NCI-H2081 treated with DMSO at 0.1 percent for 48 hours (cell line): ENCODE data around the gene UNC5CL.

Source experiments
- DNase-seq: peaks from one replicate; lab custom pipeline; 2025; lab: John Stamatoyannopoulos, UW

The UNC5CL gene

GRCh38 chr6:41039060-41039998 is at the start of gene UNC5CL:
Gene UNC5CL, minus strand, starts transcription at chr6:41039221. Its CDS starts 4,147 bp downstream, at chr6:41035074.
- DNase-seq = no peak

- no peak for DNase-seq
Measured at GRCh38 chr6:41088451-41088850, 49.4 kb upstream of the UNC5CL start.

- no peak for DNase-seq
Measured at GRCh38 chr6:41085182-41085581, 46.2 kb upstream of the UNC5CL start.

GRCh38 chr6:41083072-41083471 is 44.1 kb upstream of the UNC5CL start:
- DNase-seq = no peak

GRCh38 chr6:41080621-41081020 is 41.6 kb upstream of the UNC5CL start:
- no peak for DNase-seq

GRCh38 chr6:41079080-41079479 is 40.1 kb upstream of the UNC5CL start:
- DNase-seq = no peak

- DNase-seq = no peak
Measured at GRCh38 chr6:41078101-41078500, 39.1 kb upstream of the UNC5CL start.

- no peak for DNase-seq
Measured at GRCh38 chr6:41077536-41077935, 38.5 kb upstream of the UNC5CL start.

GRCh38 chr6:41075651-41076626 is 36.9 kb upstream of the UNC5CL start:
- no peak for DNase-seq

GRCh38 chr6:41074692-41075436 is 35.8 kb upstream of the UNC5CL start:
- no peak for DNase-seq

- no peak for DNase-seq
Measured at GRCh38 chr6:41073968-41074691, 35.1 kb upstream of the UNC5CL start.

- DNase-seq = peak; percentile 47
Measured at GRCh38 chr6:41073203-41073967, 34.4 kb upstream of the UNC5CL start.

GRCh38 chr6:41072836-41073202 is 33.8 kb upstream of the UNC5CL start, which contains the start of gene NFYA:
Gene NFYA, plus strand, starts transcription at chr6:41072974. Its CDS starts 6,116 bp downstream, at chr6:41079090.
- no peak for DNase-seq

GRCh38 chr6:41071923-41072835 is 33.2 kb upstream of the UNC5CL start, which contains the start of gene OARD1:
Gene OARD1, minus strand, starts transcription at chr6:41072356. Its CDS starts 722 bp downstream, at chr6:41071634.
- peak; percentile 97 for DNase-seq

- DNase-seq = no peak
Measured at GRCh38 chr6:41071501-41071922, 32.5 kb upstream of the UNC5CL start.

- DNase-seq = peak; percentile 38
Measured at GRCh38 chr6:41066867-41067304, 27.9 kb upstream of the UNC5CL start.

- DNase-seq = no peak
Measured at GRCh38 chr6:41065550-41066026, 26.6 kb upstream of the UNC5CL start.

GRCh38 chr6:41064841-41065240 is 25.8 kb upstream of the UNC5CL start:
- DNase-seq = no peak

GRCh38 chr6:41063884-41064285 is 24.9 kb upstream of the UNC5CL start:
- DNase-seq = no peak
